GM23248 (cell line): ENCODE results near the gene WDPCP. TPM values are rescaled to one million over a fixed set of nuclear protein-coding genes. Genes with fewer than 3 reads are reported as not detected.
"Not testable (repeated sequence)": the region's sequence is repeated elsewhere in the genome, so short reads cannot be mapped to it uniquely, and the experiment has no call there.

ENCODE experiments used
- DNase-seq: peaks from one replicate; pipeline ENCODE4 v3.0.0-alpha.2; 2015
- H2AFZ ChIP-seq: fragments of 200-600 bp; sonication (generic); 2 replicates; pipeline ENCODE4 v1.6.1; 2016; ENCODE audit warnings: antibody characterized with exemption
- H3F3A ChIP-seq: fragments of 200-600 bp; sonication (generic); 2 replicates; pipeline ENCODE4 v1.6.1; 2016; ENCODE audit warnings: mild to moderate bottlenecking, antibody characterized with exemption, mixed run types; ENCODE audit not compliant: insufficient read depth
- H3K27ac ChIP-seq: fragments of 200-600 bp; sonication (generic); 2 replicates; pipeline ENCODE4 v1.5.1; 2016; ENCODE audit warnings: mild to moderate bottlenecking
- H3K27me3 ChIP-seq: fragments of 200-600 bp; sonication (generic); replicated peaks from 2 replicates; pipeline ENCODE4 v1.6.1; 2016; ENCODE audit warnings: mild to moderate bottlenecking; ENCODE audit not compliant: insufficient read depth
- H3K36me3 ChIP-seq: fragments of 200-600 bp; sonication (generic); 2 replicates; pipeline ENCODE4 v1.6.1; 2016; ENCODE audit warnings: low read depth, mild to moderate bottlenecking
- H3K4me1 ChIP-seq: fragments of 200-600 bp; sonication (generic); 2 replicates; pipeline ENCODE4 v1.6.1; 2016; ENCODE audit warnings: mild to moderate bottlenecking; ENCODE audit not compliant: insufficient read depth
- H3K4me2 ChIP-seq: fragments of 200-600 bp; sonication (generic); one replicate; pipeline ENCODE4 v1.6.1; 2016; ENCODE audit warnings: mild to moderate bottlenecking; ENCODE audit not compliant: unreplicated experiment
- H3K4me3 ChIP-seq: fragments of 200-600 bp; sonication (generic); 2 replicates; pipeline ENCODE4 v1.5.1; 2016; ENCODE audit warnings: mild to moderate bottlenecking
- H3K79me2 ChIP-seq: fragments of 200-600 bp; sonication (generic); 2 replicates; pipeline ENCODE4 v1.6.1; 2016; ENCODE audit warnings: mild to moderate bottlenecking; ENCODE audit not compliant: insufficient read depth
- H3K9ac ChIP-seq: fragments of 200-600 bp; sonication (generic); 2 replicates; pipeline ENCODE4 v1.6.1; 2016; ENCODE audit warnings: mild to moderate bottlenecking
- H3K9me2 ChIP-seq: fragments of 200-600 bp; sonication (generic); 2 replicates; pipeline ENCODE4 v1.6.1; 2016; ENCODE audit warnings: mixed run types, mild to moderate bottlenecking, moderate library complexity; ENCODE audit not compliant: insufficient read depth
- H3K9me3 ChIP-seq: fragments of 200-600 bp; sonication (generic); one replicate; pipeline ENCODE4 v1.6.1; 2017; ENCODE audit warnings: low read depth
- H4K20me1 ChIP-seq: fragments of 200-600 bp; sonication (generic); 2 replicates; pipeline ENCODE4 v1.6.0; 2016; ENCODE audit not compliant: insufficient read depth
- EZH2 ChIP-seq: fragments of 200-600 bp; sonication (generic); IDR thresholded peaks from 2 replicates; pipeline ENCODE4 v1.6.1; 2018; ENCODE audit warnings: antibody characterized with exemption, mild to moderate bottlenecking; ENCODE audit not compliant: insufficient read depth, poor library complexity, severe bottlenecking
- EZH2phosphoT487 ChIP-seq: fragments of 200-600 bp; sonication (generic); IDR thresholded peaks from 2 replicates; pipeline ENCODE4 v1.6.1; 2018; ENCODE audit warnings: antibody characterized with exemption, moderate library complexity, mild to moderate bottlenecking, low read depth; ENCODE audit not compliant: insufficient read depth
- WGBS, 2 experiments: methylation state at CpG; one replicate each; pipeline ENCODE4 v1.1.6; 2015 to 2017; ENCODE audit warnings: low lambda C conversion rate in 2 of 2, low coverage in 1 of 2; ENCODE audit errors: missing lambda C conversion rate in 2 of 2; 5-methylcytosine and 5-hydroxymethylcytosine counted together
- in situ Hi-C: fragments of 300-500 bp; cut with MboI; formaldehyde crosslinking; loops from 2 replicates; pipeline ENCODE4 v1.15.0; 2020
- polyA plus RNA-seq: library from polyadenylated mRNA; unstranded; fragments of >200 nt; fragmentation: Nextera tagmentation; extraction: Ambion mirVana; gene quantifications from 2 replicates; pipeline ENCODE4 v1.2.1, GENCODE V29; 2016
- total RNA-seq: library from RNA; depleted of rRNA; stranded (reverse); fragments of >200 nt; shearing (Covaris generic); gene quantifications from 2 replicates; pipeline ENCODE4 v1.2.3, GENCODE V29; 2014

WDPCP gene
- total and polyA plus RNA-seq, 2 experiments from 2014 or later: 6.0 to 8.1 TPM

DNA sequence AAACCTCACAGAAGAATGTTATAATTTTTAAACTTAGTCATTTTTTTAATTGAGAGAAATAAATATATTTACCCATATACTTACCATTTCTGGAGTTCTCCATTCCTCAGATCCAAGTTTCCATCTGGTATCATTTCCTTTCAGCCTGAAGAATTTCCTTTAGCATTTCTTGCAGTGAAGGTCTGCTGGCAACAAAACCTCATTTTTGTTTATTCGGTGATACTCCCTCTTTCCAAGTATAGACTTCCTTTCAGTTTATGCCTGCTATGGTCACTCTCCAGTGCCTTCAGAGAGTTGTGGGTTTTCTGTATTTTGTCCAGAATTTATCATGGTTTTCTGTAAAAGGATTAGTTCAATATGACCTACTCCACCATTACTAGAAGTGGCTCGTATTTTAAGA is 17.0 kb downstream of the WDPCP start:
- no peaks in the 10 kb centered on the region for H3K36me3 ChIP-seq
- no peaks in the 10 kb centered on the region for H3K9me2 ChIP-seq
- WGBS, 2 experiments: 71 to 75% methylated on average over 2 of the region's 2 CpGs
- H2AFZ ChIP-seq: no peak overlapping the region
- no peaks in the 10 kb centered on the region for H3K27me3 ChIP-seq
- no peaks in the 10 kb centered on the region for H3K4me1 ChIP-seq
- peaks cover 15% of the 10 kb centered on the region for H3K79me2 ChIP-seq
- no peak overlapping the region for H3K4me2 ChIP-seq
- H3K9ac ChIP-seq: no peak overlapping the region
- no peaks in the 10 kb centered on the region for H3K9me3 ChIP-seq
- TF ChIP-seq EZH2: no peak
- no peak for TF ChIP-seq EZH2phosphoT487
- H4K20me1 ChIP-seq: no peaks in the 10 kb centered on the region
- no peak overlapping the region for H3K4me3 ChIP-seq
- DNase-seq: no peak
- no peak overlapping the region for H3K27ac ChIP-seq
- no peaks in the 10 kb centered on the region for H3F3A ChIP-seq
- in situ Hi-C loops: no loop called here

DNA sequence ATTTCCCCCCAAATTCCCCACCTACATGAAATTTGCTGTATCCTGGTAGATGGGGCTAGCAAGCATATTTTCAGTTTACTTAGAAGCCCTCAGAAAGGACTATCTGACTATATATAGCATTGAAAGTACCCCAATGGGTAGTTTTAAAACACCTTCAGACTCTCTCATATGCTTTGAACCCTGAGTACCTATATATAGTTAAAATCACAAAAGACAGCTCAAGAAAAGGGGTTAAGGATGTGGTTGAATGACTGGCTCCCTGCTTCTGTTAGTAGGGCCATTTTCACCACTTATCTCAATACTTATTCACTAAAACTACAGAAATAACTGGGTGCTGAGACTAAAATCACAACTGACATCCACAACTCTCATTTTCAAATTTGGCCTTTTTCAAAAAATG is 18.5 kb downstream of the WDPCP start:
- DNase-seq: no peak
- Histone ChIP-seq H4K20me1 (no peaks in the 10 kb centered on the region), H3K9me3 (no peaks in the 10 kb centered on the region), H2AFZ (no peak overlapping the region), H3K4me2 (no peak overlapping the region), H3K27ac (no peak overlapping the region), H3F3A (no peaks in the 10 kb centered on the region), H3K36me3 (no peaks in the 10 kb centered on the region), H3K9ac (no peak overlapping the region), H3K4me1 (no peaks in the 10 kb centered on the region), H3K27me3 (no peaks in the 10 kb centered on the region), H3K4me3 (no peak overlapping the region), H3K9me2 (no peaks in the 10 kb centered on the region), H3K79me2 (peaks cover 9% of the 10 kb centered on the region)
- in situ Hi-C loops: no loop called here
- TF ChIP-seq EZH2phosphoT487 (no peak), EZH2 (no peak)

DNA sequence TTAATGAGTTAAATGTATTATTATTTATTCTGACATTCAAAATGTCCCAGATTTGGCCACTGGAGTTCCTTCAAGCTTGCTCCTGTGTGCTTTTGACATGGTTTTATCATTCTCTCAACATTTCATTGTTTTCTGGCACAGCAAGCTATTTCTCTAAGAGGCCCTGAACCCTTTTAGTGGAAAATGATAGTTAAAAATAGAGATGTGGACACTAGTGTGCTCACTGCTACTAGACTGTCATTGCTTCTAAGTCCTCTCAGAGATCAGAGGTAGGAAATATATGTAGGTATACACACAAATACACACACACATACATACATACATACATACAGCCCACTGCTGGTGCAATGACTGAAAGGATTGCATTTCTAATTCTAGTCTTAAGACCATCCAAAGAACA is 25.5 kb downstream of the WDPCP start:
- H4K20me1 ChIP-seq: no peaks in the 10 kb centered on the region
- no peak overlapping the region for H3K9ac ChIP-seq
- H3K4me3 ChIP-seq: no peak overlapping the region
- no peaks in the 10 kb centered on the region for H3K79me2 ChIP-seq
- H3K36me3 ChIP-seq: no peaks in the 10 kb centered on the region
- DNase-seq: no peak
- in situ Hi-C loops: no loop called here
- H3K27ac ChIP-seq: no peak overlapping the region
- H3F3A ChIP-seq: no peaks in the 10 kb centered on the region
- H3K4me2 ChIP-seq: no peak overlapping the region
- no peak overlapping the region for H2AFZ ChIP-seq
- H3K9me2 ChIP-seq: no peaks in the 10 kb centered on the region
- no peaks in the 10 kb centered on the region for H3K27me3 ChIP-seq
- H3K9me3 ChIP-seq: no peaks in the 10 kb centered on the region
- TF ChIP-seq EZH2: no peak
- no peaks in the 10 kb centered on the region for H3K4me1 ChIP-seq

DNA sequence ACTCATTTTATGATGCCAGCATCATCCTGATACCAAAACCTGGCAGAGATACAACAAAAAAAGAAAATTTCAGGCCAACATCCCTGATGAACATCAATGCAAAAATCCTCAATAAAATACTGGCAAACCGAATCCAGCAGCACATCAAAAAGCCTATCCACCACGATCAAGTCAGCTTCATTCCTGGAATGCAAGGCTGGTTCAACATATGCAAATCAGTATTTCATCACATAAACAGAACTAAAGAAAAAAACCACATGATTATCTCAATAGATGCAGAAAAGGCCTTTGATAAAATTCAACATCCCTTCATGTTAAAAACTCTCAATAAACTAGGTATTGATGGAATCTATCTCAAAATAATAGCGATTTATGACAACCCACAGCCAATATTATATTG is 29.4 kb downstream of the WDPCP start:
- H4K20me1 ChIP-seq, H3K4me3 ChIP-seq, H3K9me3 ChIP-seq, H3F3A ChIP-seq, H3K4me2 ChIP-seq, H3K9me2 ChIP-seq, H3K79me2 ChIP-seq, H3K27me3 ChIP-seq, in situ Hi-C loops, H3K27ac ChIP-seq, H3K36me3 ChIP-seq, H3K9ac ChIP-seq, H2AFZ ChIP-seq, H3K4me1 ChIP-seq, DNase-seq: not testable (repeated sequence)
- WGBS, 2 experiments: 46 to 54% methylated on average over 3 of the region's 3 CpGs

DNA sequence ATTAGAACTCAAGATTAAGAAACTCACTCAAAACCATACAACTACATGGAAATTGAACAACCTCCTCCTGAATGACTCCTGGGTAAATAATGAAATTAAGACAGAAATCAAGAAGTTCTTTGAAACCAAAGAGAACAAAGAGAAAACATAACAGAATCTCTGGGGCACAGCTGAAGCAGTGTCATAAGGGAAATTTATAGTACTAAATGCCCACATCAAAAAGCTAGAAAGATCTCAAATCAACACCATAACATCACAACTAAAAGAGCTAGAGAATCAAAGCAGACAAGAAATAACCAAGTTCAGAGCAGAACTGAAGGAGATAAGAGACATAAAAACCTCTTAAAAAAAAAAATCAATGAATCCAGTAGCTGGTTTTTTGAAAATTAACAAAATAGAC is 30.5 kb downstream of the WDPCP start:
- H3K27me3 ChIP-seq, H3K9ac ChIP-seq, H3K9me3 ChIP-seq, H3K4me2 ChIP-seq, H2AFZ ChIP-seq, in situ Hi-C loops, H4K20me1 ChIP-seq, DNase-seq, H3K4me1 ChIP-seq, H3K4me3 ChIP-seq, H3K79me2 ChIP-seq, H3F3A ChIP-seq, H3K27ac ChIP-seq, H3K36me3 ChIP-seq, H3K9me2 ChIP-seq: not testable (repeated sequence)
